ENCODE data around the gene IKZF2.

- TF ChIP-seq CTCF (IDR thresholded peaks at IDR 0.05) (no peak), POLR2A (IDR thresholded peaks at IDR 0.05) (no peak)
Observed at GRCh38 chr2:213066443-213066743, 85.0 kb downstream of the IKZF2 start.
